Ecto neural progenitor cell (in vitro differentiated cells): Measurements from ENCODE around the gene KIF11.

Experiments used
- DNase-seq: peaks from one replicate; pipeline ENCODE4 v3.0.0-alpha.2; 2018; ENCODE audit warnings: low spot score

The KIF11 gene

GRCh38 chr10:92678206-92678605, 85.3 kb downstream of the KIF11 start:
- no peak for DNase-seq

GRCh38 chr10:92681306-92681834, 88.4 kb downstream of the KIF11 start:
- DNase-seq = no peak

DNA sequence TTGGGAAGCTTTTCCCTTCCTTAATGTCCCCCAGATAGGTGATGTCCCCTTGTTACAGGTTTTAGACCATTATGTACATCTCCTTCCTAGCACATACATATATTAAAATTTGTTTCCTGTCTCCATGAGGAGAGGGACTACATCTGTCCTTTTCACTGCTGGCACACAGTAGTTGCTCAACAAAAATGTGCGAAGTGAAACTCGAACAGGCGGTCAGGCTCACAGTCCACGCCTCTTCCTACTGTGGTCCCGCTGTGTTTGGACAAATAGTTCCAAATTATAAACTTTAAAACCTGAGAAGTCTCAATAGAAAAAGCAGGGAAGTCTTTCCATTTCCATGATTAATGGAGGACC, 95.6 kb downstream of the KIF11 start:
- DNase-seq = no peak

- DNase-seq = peak; percentile 66
Observed at GRCh38 chr10:92688927-92689662, 96.2 kb downstream of the KIF11 start.

- peak; percentile 64 for DNase-seq
Observed at GRCh38 chr10:92689663-92690210, 96.8 kb downstream of the KIF11 start, which contains the start of gene HHEX. HHEX (plus strand) TSS chr10:92689955; CDS start chr10:92689987, 32 bp downstream.

GRCh38 chr10:92690211-92690914, 97.4 kb downstream of the KIF11 start:
- DNase-seq = peak; percentile 66

- DNase-seq = peak; percentile 52
Observed at GRCh38 chr10:92690915-92691590, 98.1 kb downstream of the KIF11 start.

DNA sequence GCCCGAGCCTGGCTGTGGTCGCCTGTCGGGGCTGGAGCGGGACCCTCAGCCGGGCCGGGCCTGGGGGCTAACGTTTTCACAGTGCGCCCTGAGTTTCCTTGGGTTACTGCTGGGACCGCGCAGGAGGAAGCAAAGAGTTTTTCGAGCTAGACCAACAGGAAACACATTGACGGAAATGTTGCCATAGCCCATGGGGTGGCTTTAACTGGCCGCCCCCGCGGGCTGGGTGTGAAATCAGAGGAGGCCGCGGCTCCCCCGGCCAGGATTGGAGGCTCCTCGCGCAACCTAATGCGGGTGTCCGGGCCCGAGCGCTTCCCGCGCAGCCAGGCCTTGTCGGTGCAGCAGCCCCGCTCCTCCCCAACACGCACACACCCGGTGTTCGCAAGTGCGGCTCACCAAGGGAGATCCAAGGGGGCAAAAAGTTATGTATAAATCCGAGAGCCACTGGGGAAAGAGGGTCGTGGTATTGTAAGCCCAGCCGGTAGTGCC, 98.7 kb downstream of the KIF11 start:
- DNase-seq = peak; percentile 72

GRCh38 chr10:92692080-92692671, 99.2 kb downstream of the KIF11 start:
- peak; percentile 58 for DNase-seq

DNA sequence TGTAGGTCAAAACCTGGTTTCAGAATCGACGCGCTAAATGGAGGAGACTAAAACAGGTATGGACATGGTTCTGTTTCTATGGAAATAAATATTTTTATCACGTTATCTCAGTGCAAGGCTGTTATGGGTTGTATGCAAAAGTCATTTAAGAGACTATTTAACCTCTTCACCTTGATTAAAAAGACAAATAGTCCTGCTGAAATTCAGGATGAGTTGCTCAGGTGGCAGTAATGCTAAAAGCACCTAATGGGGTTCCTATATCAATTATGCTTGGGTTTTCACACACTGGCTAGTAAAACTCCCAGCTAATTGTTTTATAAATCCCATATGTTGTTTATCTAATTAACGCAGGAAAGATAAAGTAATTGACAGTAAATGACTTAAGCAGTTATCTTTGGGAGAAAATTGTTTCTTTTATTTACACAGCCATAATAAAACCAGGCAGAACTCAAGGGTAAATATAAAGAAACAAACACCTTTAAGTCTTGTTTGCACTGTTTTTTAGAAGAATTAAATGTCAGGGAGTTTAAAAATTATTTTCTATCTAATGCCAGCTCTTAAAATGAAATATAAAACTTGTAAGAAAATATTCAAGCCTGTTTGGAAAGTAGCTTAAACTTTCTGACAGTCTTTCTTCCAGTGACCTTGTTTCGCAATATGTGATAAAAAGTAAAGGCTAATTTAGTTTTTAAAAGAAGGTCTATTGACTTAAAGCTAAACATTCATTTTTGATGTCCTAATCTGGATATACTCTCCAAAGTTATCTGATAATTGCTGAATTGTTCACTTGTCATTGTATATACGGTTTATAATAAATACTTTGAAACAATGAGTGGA, 100.0 kb downstream of the KIF11 start:
- no peak for DNase-seq

GRCh38 chr10:92693534-92693893, 100.6 kb downstream of the KIF11 start:
- no peak for DNase-seq

DNA sequence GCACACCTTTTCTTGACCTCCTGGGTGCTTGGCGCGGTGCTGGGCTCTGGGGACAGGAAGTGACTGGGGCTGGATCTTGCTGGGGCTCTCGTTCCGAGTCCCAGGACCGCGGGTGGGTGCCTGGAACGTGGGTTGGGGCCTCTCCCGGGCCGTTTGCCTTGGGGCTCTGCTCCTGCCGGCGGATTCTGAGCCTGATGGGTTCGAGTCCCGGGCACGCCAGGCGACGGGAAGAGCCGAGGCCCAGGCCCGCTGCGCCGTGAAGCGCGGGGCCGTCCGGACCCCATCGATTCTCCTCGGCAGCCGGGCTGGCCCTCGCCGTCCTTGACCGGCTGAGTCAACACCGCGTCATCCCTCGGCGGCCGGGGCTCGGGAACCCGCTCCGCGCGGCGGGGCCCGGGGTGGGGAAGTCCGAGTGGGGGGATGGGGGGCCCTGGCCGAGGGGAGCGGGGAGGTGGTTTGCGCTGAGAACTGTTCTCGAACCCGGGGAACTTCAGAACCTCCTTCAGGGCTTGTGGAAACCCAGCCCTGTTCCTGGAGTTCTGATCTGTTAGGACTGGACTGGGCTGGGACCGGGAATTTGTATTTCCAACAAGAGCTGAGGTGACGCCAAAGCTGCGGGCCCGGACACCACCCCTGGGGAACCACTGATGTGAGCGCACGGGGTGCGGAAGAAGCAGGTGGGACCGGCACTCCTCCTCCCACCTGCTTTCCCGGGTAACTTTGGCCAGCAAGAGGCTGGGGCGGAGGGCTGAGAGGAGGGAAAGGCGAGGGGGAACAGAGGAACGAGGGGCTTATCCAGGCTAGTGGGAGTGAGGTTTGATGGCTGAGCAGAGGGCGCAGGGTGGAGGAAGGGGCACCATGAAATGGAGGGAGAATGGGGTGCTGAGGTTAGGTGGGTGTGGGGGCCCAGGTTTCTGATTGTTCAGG, 103.0 kb downstream of the KIF11 start:
- DNase-seq = peak; percentile 61

DNA sequence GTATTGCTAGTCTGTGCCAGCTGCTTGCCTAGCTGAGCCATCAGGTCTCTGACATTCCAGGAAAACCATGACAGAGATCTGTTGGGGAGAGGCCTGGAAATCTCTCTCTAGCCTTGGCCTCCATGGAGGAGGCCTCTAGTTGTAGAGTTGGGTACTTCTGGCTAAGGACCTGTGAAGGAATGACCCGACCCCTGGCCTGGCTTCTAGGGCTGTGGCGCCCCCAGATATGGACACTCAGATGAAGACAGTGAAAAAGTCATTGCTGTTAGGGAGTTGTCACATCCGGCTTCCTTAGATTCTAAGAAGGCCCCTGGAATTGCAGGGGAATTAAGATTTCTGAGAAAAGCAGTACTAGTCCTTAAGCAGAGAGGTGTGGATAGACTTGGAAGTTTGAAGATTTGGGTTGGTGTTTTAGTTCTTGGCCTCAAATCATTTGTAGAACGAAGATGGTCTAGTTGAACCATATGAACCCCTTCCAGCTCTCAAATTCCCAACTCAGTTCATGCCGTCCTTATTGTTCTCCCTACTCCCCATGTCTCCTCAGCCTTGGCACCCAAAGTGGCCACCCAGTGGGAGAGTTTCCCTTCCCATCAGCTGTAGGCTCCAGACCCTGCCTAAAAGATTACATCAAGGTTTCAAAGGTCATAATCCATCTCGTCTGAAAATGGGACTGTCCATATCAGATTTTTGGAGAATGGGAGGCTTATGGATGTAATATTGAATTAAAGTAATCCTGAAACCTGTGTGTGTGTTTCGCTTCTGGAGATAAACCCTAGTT, 103.9 kb downstream of the KIF11 start:
- no peak for DNase-seq

DNA sequence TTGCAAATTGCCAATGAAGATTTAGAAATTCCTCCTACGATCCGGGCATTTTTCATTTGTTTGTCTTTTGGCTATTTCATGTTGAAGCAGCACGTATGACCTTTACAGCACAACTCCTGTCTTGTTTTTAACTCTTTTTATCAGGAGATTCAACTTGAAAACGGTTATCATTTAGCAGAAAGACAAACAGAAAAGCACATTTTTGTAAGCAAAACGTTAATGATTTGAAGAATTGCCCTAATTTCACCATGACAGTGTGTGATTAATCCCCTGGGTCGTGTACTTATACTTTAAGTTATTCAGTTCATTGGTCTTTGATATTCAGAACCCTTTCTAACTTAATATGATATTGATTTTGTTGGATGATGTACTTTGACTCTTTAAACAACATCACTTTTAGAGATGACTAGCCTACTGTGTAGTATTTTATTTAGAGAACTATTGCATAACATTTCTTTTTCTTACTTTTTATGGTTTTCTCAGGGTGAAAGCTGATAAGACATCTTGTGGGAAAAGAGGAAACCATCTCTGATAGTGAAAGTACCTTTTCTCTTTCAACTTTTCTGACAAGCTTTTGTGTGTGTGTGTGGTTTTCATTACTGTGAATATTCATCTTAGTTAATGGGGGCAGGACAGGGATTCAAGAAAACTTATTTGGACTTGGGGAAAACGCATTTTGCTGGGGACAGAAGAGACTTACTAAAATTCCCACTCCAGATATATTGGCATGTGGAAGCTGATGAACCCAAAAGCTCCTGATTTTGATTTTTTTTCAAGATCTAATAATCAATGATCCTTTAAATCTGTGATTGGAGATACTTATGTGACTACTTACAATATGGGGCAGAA, 105.0 kb downstream of the KIF11 start:
- no peak for DNase-seq

DNA sequence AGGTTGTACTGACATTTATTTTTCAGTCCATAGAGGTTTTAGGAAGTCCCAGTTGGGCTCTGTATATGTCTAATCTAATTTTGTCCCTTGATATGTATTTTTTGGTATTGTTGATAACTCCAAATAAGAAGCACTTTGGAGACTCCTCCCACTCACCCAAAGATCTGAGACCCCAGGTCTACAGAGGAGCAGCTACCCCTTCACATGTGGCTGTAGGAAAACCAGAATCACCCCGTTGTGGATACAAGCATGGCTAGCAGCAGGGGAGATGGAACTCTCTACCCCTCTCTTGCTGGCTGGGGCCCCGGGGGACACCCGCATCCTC, 106.2 kb downstream of the KIF11 start:
- DNase-seq = no peak

- DNase-seq = peak; percentile 48
Observed at GRCh38 chr10:92699518-92700381, 106.8 kb downstream of the KIF11 start.

- DNase-seq = no peak
Observed at GRCh38 chr10:92702301-92702916, 109.5 kb downstream of the KIF11 start.
